Astrocyte of the hippocampus (primary cell): ENCODE results near the gene ECI2.

Source experiments
- DNase-seq: peaks from one replicate; pipeline ENCODE4 v3.0.0; 2011; ENCODE audit warnings: low read depth, low spot score

The ECI2 gene, protein sequence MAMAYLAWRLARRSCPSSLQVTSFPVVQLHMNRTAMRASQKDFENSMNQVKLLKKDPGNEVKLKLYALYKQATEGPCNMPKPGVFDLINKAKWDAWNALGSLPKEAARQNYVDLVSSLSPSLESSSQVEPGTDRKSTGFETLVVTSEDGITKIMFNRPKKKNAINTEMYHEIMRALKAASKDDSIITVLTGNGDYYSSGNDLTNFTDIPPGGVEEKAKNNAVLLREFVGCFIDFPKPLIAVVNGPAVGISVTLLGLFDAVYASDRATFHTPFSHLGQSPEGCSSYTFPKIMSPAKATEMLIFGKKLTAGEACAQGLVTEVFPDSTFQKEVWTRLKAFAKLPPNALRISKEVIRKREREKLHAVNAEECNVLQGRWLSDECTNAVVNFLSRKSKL

DNA sequence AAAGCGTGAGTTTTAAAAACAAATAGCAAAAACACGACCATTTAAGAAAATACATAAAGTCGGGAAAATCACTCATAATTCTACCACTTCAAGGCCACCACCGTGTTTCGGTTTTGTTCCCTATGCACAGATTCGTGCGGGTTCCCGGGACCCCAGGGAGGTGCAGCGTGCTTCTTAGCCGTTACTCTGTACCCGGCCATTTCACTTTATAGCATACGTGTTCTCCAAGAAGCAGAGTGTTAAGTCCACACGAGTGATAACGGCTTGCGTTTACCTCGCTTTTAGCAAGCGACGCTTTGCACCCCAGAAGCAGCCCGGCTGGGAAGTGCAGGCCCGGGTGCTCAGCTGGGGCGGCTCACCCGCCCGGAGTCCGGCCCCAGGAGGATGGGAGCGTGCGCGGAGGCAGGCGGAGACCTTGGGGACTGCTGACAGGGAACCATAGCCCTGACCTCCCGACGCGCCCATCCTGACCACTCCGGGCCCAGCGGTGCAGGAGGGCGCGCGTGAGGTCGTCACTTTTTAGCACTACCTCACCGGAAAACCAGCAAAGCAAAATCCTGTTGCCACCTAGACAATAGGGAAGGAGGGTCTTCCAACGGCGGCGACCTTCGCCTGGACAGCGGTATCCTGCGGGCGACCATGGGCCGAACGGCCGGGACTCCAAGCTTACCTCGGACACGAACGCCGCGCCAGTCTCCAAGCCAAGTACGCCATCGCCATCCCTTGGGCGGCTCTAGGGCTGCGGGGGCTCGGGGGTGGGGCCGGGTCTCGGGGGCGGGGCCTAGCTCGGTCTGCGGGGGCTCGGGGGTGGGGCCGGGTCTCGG is at the start of gene ECI2:
Gene ECI2, minus strand, starts transcription at position 735 of the 824 bp plus-strand sequence. Its CDS starts 15 bp downstream, at position 720.
- peak; percentile 78 for DNase-seq

DNA sequence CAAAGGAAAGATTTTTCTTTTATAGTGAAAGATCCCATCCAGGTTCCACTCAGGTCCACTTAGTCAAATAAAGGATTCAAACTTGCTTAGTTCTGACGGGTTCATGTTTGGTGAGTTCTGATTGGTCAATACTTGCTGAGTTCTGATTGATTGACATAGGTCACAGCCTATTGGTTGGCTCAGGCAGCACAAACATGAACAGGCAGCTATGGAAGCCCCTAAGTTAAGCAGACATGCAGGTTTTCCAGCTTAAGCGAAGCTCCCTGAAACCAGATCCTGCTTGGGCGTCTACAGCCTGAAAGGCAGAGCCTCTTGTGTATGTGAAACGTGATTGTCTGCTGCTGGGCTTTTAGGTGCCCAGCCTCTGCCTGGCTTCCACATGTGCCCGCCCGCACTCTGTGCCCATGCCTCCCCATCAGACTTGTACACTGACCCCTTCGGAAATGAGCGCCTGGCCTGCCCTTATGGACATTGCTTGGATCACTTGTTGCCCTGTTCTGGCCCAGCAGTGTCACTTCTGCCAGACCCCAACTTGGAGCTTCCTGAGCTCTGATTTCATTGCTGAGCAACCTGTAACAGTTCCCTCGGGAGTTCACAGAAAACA is 45.4 kb upstream of the ECI2 start:
- peak; percentile 31 for DNase-seq

DNA sequence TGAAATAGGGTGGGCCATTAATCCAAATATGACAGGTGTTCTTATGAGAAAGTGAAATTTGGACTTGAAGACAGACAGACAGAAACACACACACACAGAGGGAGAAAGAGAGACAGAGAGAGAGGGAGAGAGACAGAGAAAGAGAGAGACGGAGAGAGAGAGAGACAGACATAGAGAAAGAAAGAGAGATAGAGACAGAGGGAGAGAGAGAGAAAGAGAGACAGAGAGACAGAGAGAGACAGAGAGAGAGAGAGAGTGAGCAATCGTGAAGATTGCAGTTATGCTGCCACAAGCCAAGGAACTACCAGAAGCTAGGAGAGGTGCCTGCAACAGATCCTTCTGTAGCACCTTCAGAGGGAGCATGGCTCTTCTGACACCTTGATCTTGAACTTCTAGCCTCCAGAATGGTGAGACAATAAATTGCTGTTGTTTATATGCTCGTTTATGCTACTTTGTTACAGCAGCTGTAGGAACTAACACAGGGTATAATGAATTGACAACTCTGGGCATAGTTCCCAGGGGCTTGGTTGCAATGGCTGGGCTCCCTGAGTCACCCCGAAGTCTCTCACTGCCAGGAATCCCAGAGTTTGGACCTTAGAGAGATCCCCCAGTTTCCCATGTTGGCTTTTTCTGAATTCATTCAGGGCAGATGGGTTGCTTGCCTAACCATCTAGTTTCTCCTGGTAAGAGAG is 44.7 kb upstream of the ECI2 start:
- DNase-seq: peak; percentile 11

DNA sequence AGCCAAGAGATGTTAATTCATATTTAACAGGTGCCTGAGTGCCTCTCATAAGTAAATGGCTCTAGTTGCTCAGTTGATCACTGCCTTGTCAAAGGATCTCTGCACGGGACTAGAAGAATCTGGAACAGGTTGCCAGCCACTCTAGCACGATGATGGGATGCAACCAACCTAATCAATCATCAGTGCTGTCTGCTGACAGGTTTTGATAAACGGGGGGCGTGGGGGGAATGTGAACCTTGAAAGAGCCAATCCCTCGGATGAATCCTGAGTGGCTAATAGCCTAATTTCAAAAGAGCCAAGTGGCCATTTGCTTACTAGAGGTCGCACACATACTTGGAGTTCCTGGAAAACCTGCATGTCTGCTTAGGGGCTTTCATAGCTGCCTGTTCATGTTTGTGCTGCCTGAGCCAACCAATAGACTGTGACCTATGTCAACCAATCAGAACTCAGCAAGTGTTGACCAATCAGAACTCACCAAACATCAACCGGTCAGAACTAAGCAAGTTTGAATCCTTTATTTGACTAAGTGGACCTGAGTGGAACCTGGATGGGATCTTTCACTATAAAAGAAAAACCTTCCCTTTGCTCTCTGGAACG is 43.5 kb upstream of the ECI2 start:
- DNase-seq: no peak

DNA sequence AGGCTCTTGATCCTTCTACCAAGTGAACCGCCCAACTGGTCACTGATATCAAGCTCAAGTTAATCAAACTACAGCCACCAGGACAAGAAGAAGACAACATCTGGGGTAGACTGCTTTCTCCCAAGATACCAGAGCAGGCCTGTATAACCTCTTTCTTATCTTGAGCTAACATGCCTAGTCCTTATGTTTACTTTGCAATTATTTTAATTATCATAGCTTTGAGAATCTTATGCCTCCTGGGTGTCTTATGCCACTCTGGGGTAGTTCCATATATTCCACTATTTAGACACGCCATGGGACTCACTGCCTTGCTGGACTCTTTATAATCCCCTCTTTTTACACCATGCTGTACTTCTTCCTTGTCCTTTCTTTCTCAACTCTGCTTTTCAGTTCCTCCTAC is 41.5 kb upstream of the ECI2 start:
- DNase-seq: no peak

DNA sequence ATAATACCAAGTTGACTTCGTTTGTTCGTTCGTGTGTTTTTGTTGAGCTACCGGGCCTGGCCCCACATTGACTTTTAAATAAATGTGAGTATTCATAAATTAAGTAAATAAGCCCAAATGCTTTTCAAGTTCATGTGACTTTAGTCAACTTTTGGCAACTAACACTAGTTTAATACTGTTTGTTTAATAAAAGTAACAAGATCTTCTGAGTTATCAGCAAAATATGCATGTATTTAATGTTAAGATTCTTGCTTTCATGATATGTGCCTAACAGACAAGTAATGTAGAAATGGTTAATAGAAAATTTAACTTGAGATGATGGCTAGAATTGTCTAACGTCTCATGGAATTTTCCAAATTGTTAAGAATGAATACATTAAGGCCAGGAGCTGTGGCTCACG is 38.7 kb upstream of the ECI2 start:
- DNase-seq: no peak

DNA sequence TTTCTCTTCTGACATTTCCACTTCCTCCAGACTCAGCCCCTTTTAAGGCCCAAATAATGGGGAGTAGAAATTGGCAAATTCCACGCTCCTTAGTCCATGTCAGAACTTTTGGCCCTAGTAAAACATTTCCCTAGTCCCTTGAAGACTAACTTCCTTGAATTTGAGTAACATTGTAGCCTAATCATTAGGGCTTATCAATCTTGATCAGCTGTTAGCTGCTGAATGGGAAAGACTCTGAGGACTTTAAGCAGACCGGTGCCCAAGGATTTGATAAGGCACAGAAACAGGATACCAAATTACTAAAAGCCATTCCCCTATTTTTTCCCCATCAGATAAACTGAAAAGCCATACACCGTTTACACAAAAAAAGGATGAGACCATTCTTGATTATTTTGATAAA is 37.0 kb upstream of the ECI2 start:
- no peak for DNase-seq

DNA sequence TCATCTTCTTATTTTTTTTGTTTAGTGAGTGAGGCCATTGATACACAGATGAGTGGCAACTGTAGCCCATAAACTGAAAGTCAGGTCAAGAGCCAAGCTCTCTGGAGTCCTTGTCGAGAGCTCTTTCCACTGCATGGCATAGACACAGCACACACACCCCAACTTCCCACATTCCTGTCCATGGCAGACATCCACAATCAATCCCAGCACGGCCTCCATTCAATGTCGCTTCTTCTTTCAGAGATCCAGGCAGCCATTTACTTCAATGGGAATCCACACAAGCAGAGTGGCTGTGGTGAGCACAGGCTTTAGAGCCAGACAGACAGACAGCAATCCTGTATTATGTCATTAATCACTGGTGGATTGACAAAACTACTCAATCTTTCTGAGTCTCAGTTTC is 34.9 kb upstream of the ECI2 start:
- DNase-seq: no peak

DNA sequence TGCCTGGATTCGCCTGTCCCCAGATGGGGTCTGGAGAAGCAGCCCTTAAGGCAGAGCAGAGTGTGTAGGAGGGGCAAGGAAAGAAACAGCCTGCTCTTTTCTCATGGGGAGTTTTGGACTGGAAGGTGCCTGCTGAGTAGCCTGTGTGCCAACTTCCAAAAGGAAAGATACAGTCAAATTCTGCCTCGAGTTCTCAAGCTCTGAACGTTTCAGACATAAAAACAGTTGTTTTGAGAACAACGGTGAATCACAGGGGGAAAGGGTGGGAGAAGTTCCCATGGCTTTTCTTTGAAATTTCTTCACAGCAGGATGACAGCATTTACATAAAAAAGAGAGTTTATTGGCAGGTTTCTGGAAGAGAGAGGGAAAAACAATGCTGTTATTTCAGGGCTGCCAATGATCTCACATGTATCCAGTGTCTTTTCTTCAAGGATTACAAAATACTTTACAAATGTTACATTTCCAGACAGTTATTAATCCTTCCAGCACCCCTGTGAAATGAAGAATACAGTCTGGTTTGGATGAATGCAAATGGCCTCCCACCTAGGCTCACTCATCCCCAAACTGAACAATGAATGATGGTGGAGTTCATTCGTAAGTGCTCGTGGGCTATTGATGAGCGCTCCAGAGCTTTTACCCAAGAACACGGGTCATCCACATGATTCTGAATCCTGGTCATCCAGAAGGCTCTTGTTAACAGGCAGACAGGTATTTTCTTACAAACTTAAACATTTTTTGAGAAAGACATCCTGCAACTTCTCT is 33.8 kb upstream of the ECI2 start:
- peak; percentile 55 for DNase-seq

DNA sequence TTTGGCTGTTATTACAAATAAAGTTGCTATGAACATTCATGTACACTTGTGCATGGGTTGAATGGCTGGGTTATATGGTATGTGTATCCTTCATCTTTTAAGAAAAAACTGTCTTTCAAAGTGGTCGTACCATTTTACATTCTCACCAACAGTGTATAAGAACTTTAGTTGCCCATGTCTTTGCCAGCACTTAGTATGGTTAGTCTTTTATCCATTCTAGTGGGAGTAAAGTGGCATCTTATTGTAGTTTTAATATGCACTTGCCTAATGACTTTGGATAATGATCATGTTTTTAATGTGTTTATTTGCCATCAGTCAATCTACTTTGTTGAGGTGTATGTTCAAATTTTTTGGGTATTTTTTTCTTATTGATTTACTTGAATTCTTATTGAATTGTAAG is 32.5 kb upstream of the ECI2 start:
- no peak for DNase-seq

DNA sequence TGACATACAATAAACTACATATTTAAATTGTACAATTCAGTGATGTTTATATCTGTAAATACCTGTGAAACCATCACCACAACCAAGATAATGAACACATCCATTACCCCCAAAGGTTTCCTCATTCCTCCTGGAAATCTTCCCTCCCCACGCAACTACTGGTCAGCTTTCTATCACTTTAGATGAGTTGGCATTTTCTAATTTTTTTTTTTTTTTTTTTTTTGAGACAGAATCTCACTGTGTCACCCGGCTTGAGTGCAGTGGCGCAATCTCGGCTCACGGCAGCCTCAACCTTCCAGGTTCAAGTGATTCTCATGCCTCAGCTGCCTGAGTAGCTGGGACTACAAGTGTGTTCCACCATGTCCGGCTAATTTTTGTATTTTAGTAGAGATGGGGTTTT is 31.7 kb upstream of the ECI2 start:
- DNase-seq: no peak

DNA sequence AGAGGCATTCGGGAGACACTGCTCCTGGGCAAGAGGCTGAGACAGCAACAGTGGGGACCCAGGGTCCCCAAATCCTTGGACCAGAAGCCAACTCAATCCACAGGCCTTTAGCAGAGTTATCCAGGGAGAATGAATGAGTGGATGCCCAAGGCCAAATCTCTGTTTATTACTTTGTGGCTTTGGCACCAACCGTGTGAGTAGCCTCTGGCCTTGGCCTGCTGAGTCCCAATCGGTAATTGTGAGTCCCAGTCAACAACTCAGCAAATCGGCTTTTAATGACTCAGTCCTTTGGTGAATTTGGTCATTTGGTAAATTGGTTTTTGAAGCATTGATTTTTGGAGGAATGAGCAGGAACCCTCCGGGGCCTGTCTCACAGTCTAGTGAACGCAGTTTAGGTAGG is 29.1 kb upstream of the ECI2 start:
- DNase-seq: peak; percentile 17

DNA sequence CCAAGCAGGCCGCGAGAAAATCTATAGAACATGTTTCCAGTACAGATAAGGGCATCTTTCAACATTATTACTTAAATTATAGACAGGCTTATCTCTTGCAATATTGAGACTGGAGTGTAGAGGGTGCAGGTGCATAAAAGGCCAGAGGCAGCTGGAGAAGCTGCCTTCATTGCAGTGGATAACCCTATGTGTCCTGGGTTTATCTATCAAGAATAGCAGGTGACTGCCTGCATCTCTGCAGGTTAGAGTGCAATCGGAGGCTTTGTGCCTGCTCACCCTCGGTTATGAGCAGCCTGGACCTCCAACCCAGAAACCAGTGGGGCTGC is 28.7 kb upstream of the ECI2 start:
- DNase-seq: no peak

DNA sequence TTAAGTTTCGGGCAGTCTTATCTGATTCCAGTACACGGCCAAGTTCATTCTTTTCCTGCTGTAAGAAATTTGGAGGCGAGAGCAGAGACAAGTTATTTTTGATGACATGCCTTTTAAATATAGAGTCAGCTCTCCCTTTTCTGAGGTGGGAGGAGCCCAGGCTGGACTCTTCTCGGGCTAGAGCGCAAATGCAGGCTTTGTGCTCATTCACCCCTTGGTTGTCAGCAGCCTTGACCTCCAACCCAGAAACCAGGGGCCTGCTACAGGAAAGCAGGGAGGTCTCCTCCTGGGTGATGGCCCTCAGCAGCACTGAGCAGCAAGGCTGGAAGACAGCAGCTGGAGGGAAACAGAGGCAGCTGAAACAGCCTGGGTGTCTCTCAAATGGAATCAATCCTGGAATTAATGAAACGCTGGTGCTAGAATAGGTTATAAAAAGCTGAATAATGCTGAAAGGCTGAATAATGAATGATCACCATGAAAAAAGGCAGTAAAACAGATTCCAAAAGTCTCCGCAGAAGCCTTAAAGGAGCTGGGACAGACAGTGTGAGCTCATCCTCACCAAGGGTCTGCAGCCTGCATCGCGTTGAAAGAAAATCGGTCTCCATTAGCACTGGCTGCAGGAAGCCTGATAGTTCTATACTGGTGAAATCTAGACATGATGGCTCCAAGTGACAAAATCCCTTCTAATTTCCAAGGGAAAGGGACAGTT is 28.2 kb upstream of the ECI2 start:
- DNase-seq: no peak

DNA sequence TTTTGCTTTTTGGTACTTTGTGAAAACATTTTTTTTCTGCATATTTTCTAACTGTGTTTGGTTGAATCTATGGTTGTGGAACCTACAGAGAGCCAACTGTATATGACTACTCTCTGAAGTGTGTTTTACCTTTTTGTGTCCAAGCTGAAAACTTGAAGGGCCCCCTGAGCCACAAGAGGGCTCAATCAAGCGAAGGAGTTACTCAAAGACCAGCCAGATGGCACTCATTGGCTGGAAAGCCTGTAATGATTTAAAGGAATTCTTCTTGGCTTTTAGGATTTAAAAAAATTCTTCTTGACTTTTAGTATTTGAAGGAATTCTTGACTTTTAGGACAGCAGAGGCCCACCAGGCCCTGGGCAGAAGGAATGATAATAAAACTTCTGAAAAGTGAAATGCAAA is 27.0 kb upstream of the ECI2 start:
- no peak for DNase-seq

DNA sequence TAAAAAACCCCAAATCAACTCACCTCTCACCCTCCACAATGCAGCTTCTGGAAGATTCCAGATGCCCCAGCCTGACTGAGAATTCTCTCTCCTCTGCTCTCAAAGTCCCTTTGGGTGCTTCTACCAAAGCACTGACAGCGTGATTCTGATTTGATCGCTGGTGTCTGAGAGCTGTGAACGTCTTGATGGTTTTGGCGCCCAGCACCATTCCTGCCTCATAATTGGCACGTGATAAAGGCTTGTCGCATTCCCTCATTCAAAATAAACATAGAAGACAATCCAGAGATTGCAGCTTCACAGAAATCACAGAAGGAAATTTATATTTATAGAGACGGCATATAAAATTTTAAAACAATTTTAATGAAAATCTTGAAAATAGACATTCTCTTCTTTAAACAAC is 24.1 kb upstream of the ECI2 start:
- DNase-seq: no peak

DNA sequence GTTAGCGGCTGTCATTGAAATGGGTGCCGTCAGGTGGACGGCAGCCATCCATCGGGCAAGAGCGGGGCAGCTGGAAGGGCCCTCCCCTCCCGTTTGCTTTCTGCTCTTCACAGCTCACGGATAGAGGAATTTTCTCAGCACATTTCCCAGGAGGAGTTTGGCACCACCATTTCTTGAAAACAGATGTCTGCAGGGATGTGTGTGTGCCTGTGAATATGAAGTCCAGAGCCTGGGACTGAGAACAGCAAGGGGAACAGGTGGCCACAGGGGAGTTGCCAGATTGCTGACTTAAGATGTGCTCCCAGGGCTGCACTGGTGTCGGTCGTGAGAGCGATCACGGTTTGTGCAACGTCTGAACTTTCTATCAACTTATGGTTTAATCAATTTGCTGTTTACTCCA is 22.1 kb upstream of the ECI2 start:
- DNase-seq: no peak

DNA sequence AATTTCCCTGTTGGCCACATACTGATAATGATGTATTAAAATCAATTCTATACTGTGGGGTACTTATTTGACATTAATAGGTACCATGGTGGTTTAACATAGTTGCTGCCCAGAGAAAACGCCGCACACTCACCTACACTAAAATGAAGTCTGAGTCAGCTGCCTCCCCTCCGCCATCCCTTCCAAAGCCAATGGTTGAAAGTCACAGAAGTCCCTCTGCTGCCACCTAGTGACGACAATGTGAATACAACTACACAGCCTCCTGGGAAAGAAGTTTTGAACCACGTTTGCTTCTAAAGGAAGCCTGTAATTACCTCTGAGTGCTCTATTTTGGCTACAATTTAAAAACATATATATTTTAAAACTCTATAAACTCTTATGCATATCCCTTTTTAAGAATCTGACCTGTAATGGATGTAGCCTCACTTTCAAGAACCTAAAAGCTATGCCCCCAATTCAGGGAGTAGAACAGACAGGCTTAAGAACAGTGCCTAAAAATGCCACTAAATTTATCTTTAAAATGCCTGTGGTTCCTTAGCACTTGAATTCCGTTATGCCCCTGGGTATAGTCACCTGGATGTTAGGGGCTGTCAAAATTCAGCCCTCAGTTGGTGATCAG is 20.6 kb upstream of the ECI2 start:
- DNase-seq: peak; percentile 93

DNA sequence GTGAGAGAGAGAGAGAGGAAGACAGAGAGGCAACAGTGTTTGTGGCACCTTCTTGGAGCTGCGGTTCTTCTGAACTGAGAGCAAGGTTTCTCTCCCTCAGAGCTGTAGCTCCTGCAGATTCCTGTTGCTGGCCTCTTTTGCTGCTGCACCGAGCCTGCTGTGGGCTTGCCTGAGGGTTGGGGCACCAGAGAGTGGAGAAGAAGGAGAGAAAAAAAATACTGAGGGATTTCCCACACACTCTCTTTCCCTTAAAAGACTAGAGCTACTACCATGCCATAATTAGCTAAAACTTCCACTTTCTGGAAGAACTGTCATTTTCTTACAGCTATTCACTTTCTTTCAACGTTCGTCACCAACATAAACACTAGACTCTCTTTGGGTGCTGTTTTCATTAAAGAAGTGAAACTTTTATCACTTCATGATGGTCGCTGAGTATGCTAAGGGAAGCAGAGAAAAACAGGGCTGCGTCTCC is 18.2 kb upstream of the ECI2 start:
- DNase-seq: no peak

DNA sequence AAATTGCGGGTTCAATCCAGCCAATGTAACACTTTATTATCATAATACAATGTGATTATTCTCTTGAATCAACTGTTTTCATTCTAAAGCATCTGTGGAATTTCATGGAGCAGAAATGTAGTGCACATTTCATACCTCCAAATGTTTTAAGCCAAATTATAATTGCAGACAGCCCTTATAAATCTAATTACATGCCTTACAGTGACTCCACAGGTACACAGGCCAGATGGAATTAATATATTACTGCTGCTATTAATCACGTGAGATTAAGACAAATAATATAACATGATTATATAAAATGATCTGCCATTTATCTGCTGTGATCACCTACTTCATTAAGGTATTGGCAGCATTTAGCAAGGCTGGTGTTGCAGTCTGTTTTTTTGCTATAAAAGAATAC is 9.7 kb upstream of the ECI2 start:
- no peak for DNase-seq
